C1 segment of cervical spinal cord (tissue), 14 donors: Measurements from ENCODE around the gene MYO18A.
A peak's percentile ranks its signal among the peaks of the same experiment; 100 is the strongest.

Source experiments
- DNase-seq, 14 donors: peaks; one replicate each; lab custom pipeline; 2025; lab: John Stamatoyannopoulos, UW

MYO18A gene

DNA sequence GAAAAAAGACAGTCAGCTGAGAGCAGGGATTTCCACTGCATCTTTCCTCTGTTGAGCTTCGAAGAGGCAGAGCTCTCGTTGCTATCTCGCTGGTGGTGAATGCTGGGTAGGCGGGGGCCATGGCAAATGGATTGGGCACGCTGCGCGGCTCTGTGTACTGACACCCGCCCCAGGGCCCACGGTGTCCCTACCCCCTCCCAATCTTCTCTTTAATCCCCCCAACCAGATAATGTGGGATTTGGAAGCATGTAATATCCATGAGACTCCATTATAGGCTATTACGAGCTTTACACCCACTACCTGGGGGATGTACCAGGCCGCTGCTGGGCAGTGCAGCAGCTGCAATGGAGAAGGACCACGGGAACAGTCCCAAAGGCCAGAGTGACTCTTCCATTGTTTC lies 129.0 kb downstream of the MYO18A start:
- DNase-seq = no peak

GRCh38 chr17:29050176-29050575 lies 130.0 kb downstream of the MYO18A start:
- DNase-seq = no peak

DNA sequence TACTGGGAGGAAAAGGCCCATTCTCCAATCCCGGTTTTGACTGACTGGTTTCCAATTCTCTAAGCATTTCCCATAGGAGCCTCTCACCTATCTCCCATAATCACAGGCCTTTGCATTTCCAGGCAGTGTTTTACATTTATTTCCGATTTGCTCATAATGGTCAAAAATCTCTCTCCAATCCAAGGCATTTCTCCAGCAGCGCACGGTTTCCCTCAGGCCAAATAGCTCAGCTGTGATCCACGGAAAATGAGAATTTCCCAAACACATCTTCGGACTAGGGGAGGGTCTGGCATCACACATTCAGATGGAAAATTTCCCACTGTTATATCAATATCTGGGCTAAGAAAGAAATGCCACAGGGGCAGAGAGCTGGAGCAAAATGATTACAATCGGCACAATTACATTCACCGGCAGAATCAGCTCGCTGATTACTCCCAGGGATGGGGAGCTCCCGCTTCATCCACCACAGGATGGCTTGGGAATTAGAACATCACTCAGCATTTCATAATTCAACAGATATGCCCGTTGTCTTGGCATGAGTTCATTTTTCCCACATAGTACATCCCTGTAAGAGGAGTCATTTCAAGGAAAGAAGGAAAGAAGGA lies 130.6 kb downstream of the MYO18A start:
- no peak for DNase-seq

DNA sequence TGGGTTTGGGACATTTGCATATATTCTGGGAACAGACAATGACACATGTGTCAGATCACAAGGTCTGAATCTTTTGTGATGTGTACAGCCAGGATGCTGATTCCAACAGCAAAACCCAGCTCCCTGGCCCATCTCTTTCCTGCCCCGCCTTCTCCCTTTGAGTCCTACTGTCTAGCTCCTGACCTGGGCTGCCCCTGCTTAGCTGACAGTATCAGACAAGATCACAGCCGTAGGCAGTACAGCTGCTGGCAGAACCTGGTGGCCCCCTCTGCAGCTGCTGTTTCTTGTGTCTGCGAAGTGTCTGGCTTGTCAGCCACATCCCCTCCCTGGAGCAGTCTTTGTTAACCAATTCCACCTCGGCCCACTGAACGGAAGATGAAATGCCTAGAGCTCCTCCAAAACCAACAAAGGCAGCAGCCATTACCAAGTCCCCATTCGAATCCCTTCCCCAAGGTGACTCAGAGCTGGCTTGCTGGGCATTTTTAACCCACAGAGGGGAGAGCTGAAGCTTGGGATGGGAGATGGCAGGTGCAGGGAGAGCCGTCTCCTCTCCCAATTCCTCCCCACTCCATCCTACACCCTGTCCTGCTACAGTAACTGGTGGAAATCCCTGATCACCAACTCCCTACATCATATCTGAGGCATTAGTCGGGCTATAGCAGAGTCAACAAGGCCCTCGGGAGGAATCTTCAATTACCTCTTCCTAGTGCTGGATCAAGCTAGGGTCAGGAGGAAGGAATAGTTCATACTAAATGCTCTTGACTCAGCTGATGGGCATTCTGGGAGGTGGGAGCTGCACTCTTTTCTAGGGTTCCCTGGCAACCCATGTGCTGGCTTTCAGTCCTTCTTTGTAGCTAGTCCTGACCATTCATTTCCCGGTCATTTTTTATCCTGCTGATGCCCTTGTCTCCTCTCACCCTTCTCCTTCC lies 131.5 kb downstream of the MYO18A start:
- no peak for DNase-seq

DNA sequence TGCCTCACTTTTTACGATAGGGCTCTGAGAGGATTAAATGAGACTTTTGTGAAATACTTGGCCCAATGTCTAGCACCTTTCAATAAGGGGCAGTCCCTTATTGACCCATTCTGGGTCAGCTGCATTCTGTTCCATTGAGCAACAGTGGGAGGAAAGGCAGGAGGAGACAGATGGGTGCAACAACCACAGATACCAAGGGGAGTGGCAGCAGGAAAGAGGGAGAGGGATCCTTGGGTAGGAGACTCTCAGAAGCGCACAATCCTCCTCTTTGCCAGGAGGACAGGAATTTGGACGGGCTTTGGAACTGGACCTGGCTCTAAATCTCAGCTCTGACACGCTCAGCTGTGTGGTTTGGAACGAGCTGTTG lies 133.7 kb downstream of the MYO18A start:
- no peak for DNase-seq

DNA sequence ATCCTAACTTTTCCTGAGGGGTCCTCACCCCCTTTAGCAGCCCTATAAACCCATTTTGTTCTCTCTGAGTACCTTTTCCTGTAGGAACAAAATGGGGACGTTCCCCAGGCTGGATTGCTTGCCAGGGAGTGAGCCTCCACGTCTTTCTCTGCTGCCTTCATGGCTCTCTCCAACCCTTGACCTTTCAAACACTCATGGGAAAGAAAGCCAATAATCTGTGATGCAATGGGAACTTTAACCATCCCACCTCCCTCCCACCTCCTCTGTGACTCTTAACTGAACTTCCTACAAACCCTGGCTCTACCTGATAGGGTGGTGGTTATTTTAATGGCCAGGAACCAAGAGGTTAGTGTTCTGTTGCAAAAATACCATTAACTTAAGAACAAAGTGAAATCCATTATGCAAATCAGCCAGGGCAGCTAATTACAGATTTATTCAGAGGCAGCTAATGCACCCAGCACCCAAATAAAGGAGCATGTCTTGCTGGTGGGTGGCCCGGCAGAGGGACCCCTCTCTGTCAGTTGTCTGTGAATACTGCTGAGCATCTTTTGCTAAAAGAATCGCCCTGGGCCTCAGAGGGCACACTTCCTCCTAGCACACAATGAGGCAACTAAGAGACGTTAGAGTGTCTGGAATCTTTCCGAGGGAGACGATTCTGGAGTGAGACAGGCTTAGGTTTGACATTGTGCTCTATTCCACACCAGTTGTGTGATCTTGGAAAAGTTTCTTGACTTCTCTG lies 134.3 kb downstream of the MYO18A start:
- DNase-seq = no peak

- DNase-seq = no peak
Observed at GRCh38 chr17:29045026-29045425, 135.2 kb downstream of the MYO18A start.

GRCh38 chr17:29043539-29044145 lies 136.6 kb downstream of the MYO18A start:
- no peak for DNase-seq

DNA sequence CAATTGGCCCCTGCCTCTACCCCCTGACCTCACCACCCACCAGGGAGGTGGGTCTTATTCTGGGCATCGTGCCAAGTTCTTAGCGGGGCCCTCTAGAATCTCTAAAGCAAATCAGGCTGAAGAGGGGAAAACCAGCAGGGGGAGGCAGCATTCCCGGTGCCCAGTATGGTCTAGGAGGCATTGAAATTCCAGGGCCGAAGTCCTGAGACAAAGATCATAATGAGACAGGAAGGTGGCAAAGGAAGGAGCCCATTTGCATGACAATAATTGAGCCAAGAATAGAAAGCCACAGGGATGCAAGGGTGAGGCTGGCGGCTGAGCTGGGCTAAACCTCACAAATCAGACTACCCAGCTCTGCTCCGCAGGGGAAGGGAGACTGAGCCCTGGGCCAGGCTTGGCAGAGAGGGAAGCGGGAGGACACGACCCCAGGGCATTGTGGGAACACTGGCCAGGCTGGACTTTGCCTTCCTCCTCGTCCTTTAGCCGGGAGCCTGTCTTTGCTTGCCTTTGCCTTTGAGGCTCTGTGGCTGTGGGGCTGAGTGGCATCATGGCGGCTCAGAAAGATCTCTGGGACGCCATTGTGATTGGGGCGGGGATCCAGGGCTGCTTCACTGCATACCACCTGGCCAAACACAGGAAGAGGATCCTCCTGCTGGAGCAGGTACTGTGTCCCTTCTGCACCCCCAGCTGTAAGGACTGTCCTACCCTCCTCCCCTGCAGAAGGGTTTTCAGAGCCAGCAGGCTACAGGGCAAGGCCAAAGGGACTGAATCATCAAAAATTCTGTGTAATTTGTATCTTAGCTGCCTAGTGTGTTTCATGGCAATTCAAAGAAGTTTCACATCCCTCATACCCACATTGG lies 137.3 kb downstream of the MYO18A start, which contains the start of gene PIPOX:
PIPOX (plus strand) TSS at position 463 of the 860 bp plus-strand sequence; CDS start at position 548, 85 bp downstream.
- peak in 10 of 14 donors; percentile 11 to 71 (median 55) for DNase-seq

DNA sequence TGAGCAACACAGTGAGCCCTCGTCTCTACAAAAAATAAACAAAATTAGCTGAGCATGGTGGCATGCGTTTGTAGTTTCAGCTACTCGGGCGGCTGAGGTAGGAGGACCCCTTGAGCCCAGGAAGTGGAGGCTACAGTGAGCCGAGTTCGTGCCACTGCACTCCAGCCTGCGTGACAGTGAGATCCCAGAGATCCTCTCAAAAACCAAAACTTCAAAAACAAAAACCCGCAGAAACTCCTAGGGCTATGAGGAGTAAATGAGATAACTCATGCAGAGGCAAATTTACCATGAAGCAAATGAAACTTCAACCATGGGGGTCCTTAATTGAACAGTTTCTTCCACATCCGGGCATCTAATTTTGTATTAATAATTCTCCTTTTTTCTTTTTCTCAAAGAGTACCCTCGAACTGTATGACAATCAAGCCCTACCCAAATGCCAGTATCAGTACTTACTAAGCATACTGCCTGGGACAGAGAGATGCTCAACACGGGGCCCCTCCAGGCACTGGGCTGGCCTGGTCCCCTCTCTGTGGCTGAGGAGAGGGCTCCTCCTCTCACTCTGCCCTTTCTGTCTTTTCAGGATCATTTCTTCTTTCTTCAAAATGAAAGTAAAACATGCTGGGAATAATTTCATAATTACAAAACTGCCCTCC lies 138.0 kb downstream of the MYO18A start:
- DNase-seq = peak in 1 of 14 donors; percentile 21

DNA sequence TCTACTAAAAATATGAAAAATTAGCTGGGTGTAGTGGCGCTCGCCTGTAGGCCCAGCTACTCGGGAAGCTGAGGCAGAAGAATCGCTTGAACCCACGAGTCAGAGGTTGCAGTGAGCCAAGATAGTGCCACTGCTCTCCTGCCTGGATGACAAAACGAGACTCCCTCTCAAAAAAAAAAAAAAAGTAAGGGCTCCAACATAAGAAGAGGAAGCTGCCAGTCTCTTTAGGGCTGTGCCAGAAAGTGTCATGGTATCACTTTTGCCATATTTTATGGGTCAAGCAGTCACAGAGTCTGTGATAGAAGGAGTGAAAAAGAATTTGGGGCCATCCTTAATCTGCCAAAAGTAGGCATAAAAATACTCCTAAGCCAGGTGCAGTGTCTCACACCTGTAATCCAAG lies 138.6 kb downstream of the MYO18A start:
- DNase-seq = no peak

GRCh38 chr17:29041091-29041490 lies 139.1 kb downstream of the MYO18A start:
- no peak for DNase-seq

- DNase-seq = peak in 3 of 14 donors; percentile 4 to 49 (median 25)
Observed at GRCh38 chr17:29039764-29040598, 140.2 kb downstream of the MYO18A start.

DNA sequence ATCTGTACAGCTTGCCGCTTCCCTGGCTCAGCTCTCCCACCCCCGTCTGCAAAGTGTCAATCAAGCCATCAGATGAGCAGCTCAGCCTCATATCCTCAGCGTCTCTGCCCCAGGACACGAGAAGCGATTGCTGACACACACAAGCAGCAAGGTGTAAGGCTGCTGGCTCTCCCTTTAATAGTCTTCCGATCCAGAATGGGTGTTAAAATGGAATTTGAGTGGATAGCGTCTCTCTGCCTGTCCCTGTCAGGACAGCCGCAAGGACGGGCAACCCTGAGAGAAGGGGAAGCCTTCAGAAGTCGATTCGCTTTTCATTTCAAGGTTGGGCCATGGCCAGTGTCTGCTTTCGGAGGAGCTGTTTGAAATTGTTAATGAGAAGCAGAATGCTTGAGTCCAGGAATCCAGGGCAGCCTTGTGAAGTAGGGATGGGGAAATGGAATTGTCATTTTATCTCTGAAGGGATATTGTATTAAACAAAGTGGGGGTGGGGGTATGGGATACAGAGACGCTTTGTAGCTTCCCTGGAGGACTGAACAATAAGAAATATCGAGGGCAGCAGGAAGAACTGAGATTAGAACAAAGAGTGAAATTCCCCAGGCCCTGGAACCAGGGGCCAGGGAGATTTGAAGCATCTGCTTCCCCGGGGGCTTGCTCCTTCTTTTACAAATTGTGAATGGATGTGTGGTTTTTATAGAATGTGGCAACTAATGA lies 142.0 kb downstream of the MYO18A start:
- peak in 2 of 14 donors; percentile 34 to 56 for DNase-seq

DNA sequence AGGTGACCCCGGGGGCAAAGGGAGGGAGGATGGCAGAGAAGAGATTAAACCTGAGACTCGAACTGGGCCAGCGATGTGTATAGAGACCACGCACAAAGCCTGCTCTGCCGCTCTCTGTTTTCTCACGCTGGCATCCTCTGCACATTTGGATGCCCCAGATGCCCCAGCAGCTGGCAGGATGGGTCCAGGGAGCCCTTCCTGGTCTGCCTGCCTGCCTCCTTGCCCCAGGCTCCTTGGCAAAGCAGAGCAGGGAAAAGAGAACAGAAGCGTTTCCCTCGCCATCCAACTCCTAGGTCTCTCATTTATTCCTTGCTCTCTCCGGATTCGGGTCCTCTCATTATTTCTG lies 142.5 kb downstream of the MYO18A start:
- peak in 1 of 14 donors; percentile 56 for DNase-seq

GRCh38 chr17:29036584-29036983 lies 143.6 kb downstream of the MYO18A start:
- no peak for DNase-seq

- DNase-seq = no peak
Observed at GRCh38 chr17:29034510-29034909, 145.7 kb downstream of the MYO18A start.

GRCh38 chr17:29032857-29033197 lies 147.4 kb downstream of the MYO18A start:
- DNase-seq = no peak
